GM21447 (cell line): Measurements from ENCODE around the gene PPOX.
A peak's percentile ranks its signal among the peaks of the same experiment; 100 is the strongest.

Source experiments
- ATAC-seq: cut with Tn5 transposase; IDR thresholded peaks from one replicate; pipeline ENCODE4 v1.9.1; 2021; ENCODE audit not compliant: unreplicated experiment

Gene PPOX

GRCh38 chr1:161175771-161176453, 9.7 kb downstream of the PPOX start:
- ATAC-seq, result no peak

GRCh38 chr1:161176468-161177111, 10.4 kb downstream of the PPOX start:
- ATAC-seq, result no peak

- peak; percentile 69 for ATAC-seq
These were observed 11.1 kb downstream of the PPOX start, which contains the start of gene B4GALT3 for GRCh38 chr1:161177112-161177935. B4GALT3 (minus strand) TSS chr1:161177507; CDS start chr1:161176060, 1,447 bp downstream.

GRCh38 chr1:161177936-161178244, 11.7 kb downstream of the PPOX start:
- no peak for ATAC-seq

GRCh38 chr1:161179698-161180097, 13.5 kb downstream of the PPOX start:
- ATAC-seq, result no peak

GRCh38 chr1:161180639-161181038, 14.4 kb downstream of the PPOX start:
- ATAC-seq, result no peak

- peak; percentile 56 for ATAC-seq
These were observed 16.0 kb downstream of the PPOX start for GRCh38 chr1:161182214-161182613.

- ATAC-seq, result peak; percentile 56
These were observed 19.1 kb downstream of the PPOX start for GRCh38 chr1:161185282-161185682.

GRCh38 chr1:161185732-161186311, 19.6 kb downstream of the PPOX start:
- peak; percentile 32 for ATAC-seq

GRCh38 chr1:161187311-161187710, 21.1 kb downstream of the PPOX start:
- no peak for ATAC-seq

GRCh38 chr1:161188381-161188780, 22.2 kb downstream of the PPOX start:
- ATAC-seq, result no peak

- no peak for ATAC-seq
These were observed 22.8 kb downstream of the PPOX start for GRCh38 chr1:161189036-161189435.

GRCh38 chr1:161190962-161191521, 24.8 kb downstream of the PPOX start:
- no peak for ATAC-seq

- ATAC-seq, result no peak
These were observed 25.7 kb downstream of the PPOX start for GRCh38 chr1:161191971-161192370.

- ATAC-seq, result peak; percentile 68
These were observed 26.5 kb downstream of the PPOX start for GRCh38 chr1:161192476-161193465.

GRCh38 chr1:161193561-161194235, 27.5 kb downstream of the PPOX start:
- no peak for ATAC-seq

- peak; percentile 46 for ATAC-seq
These were observed 28.9 kb downstream of the PPOX start for GRCh38 chr1:161195171-161195570.

- no peak for ATAC-seq
These were observed 29.9 kb downstream of the PPOX start for GRCh38 chr1:161196111-161196510.
